A673 (cell line): ENCODE measurements around the gene SLC9A4. TPM values are rescaled to one million over a fixed set of nuclear protein-coding genes. Genes with fewer than 3 reads are reported as not detected.

Experiments
- BruUV-seq: library from RNA; stranded (reverse); fragments of 400-500 nt; replicated peaks from 2 replicates; lab custom pipeline; 2021; lab: Mats Ljungman, UMichigan
- CTCF ChIA-PET: fragments of 300-600 bp; sonication (Branson Sonifier 250); formaldehyde crosslinking; loops from one replicate; lab custom pipeline; 2022; ENCODE audit warnings: antibody characterized with exemption; lab: Charles Lee
- POLR2A ChIA-PET: fragments of 300-600 bp; sonication (Branson Sonifier 250); formaldehyde crosslinking; loops from one replicate; lab custom pipeline; 2022; ENCODE audit warnings: antibody characterized with exemption; ENCODE audit not compliant: low non-redundant PET; lab: Charles Lee
- DNase-seq: peaks from one replicate; pipeline ENCODE4 v3.0.0-alpha.2; 2015; ENCODE audit warnings: low spot score
- H3K27ac ChIP-seq: fragments of 200-600 bp; sonication (generic); 2 replicates; pipeline ENCODE4 v1.5.1; 2016; ENCODE audit warnings: mixed run types, low read depth, mild to moderate bottlenecking, mixed read lengths, antibody characterized with exemption, low read length; ENCODE audit not compliant: poor library complexity, severe bottlenecking
- H3K27me3 ChIP-seq: fragments of 200-600 bp; sonication (generic); replicated peaks from 2 replicates; pipeline ENCODE4 v1.6.1; 2017; ENCODE audit warnings: mixed run types, low read depth, mild to moderate bottlenecking, mixed read lengths, antibody characterized with exemption, low read length; ENCODE audit not compliant: insufficient read depth, poor library complexity
- H3K36me3 ChIP-seq: fragments of 200-600 bp; sonication (generic); 2 replicates; pipeline ENCODE4 v1.6.1; 2016; ENCODE audit warnings: mixed run types, mild to moderate bottlenecking, mixed read lengths, antibody characterized with exemption, low read length; ENCODE audit not compliant: insufficient read depth, poor library complexity, severe bottlenecking
- H3K4me1 ChIP-seq: fragments of 200-600 bp; sonication (generic); 2 replicates; pipeline ENCODE4 v1.6.1; 2017; ENCODE audit warnings: mixed run types, mild to moderate bottlenecking, mixed read lengths, antibody characterized with exemption, low read length; ENCODE audit not compliant: insufficient read depth, poor library complexity, severe bottlenecking
- H3K4me3 ChIP-seq: fragments of 200-600 bp; sonication (generic); 2 replicates; pipeline ENCODE4 v1.5.1; 2016; ENCODE audit warnings: low read depth, mixed run types, mild to moderate bottlenecking, mixed read lengths, low read length; ENCODE audit not compliant: poor library complexity, severe bottlenecking
- H3K9me3 ChIP-seq: fragments of 200-600 bp; sonication (generic); 2 replicates; pipeline ENCODE4 v1.6.1; 2016; ENCODE audit warnings: mixed run types, low read depth, mild to moderate bottlenecking, mixed read lengths, antibody characterized with exemption, low read length; ENCODE audit not compliant: poor library complexity, severe bottlenecking
- CTCF ChIP-seq: fragments of 300-800, 200-600 bp; sonication (generic); conservative IDR thresholded peaks from 2 replicates; pipeline ENCODE4 v1.5.1; 2017; ENCODE audit warnings: low read depth, mild to moderate bottlenecking, antibody characterized with exemption, low read length, moderate library complexity, mixed read lengths
- EZH2 ChIP-seq: fragments of 200-600 bp; sonication (generic); IDR thresholded peaks from 2 replicates; pipeline ENCODE4 v1.6.1; 2017; ENCODE audit warnings: borderline replicate concordance, low read depth, mild to moderate bottlenecking, mixed read lengths, antibody characterized with exemption, low read length; ENCODE audit not compliant: poor library complexity, severe bottlenecking
- intact Hi-C: fragments of 100-400 bp; cut with micrococcal nuclease; formaldehyde crosslinking; loops from one replicate; pipeline ENCODE4 v1.10.0; 2022; ENCODE audit not compliant: unreplicated experiment
- total RNA-seq: library from RNA; stranded (reverse); gene quantifications from 2 replicates; pipeline ENCODE4 v1.2.3, GENCODE V29; 2021

SLC9A4 gene
- total RNA-seq, 1 experiment from 2014 or later, result 0.11 TPM

GRCh38 chr2:102527086-102527485, 54.1 kb downstream of the SLC9A4 start:
- no peak for DNase-seq
- Histone ChIP-seq H3K9me3 (no peaks in the 10 kb centered on the region), H3K4me3 (no peak overlapping the region), H3K27me3 (peaks cover 3% of the 10 kb centered on the region), H3K36me3 (no peaks in the 10 kb centered on the region), H3K4me1 (no peaks in the 10 kb centered on the region), H3K27ac (no peak overlapping the region)
- BruUV-seq, result no TSS peak
- TF ChIP-seq EZH2 (no peak), CTCF (no peak)
- ChIA-PET CTCF (no interaction called here), POLR2A (no interaction called here)
- intact Hi-C loops, result loop anchor here (10.0 kb wide), 1 partner anchor 278 kb away; no protein-coding TSS in a partner anchor

- CTCF ChIA-PET, result no interaction called here
- Histone ChIP-seq H3K4me3 (no peak overlapping the region), H3K4me1 (no peaks in the 10 kb centered on the region), H3K27ac (no peak overlapping the region), H3K36me3 (no peaks in the 10 kb centered on the region), H3K27me3 (no peaks in the 10 kb centered on the region), H3K9me3 (no peaks in the 10 kb centered on the region)
- no peak for DNase-seq
- POLR2A ChIA-PET, result no interaction called here
- TF ChIP-seq EZH2 (no peak), CTCF (no peak)
- intact Hi-C loops, result no loop called here
- BruUV-seq, result no TSS peak
Measured at GRCh38 chr2:102538491-102538890, 65.5 kb downstream of the SLC9A4 start.

- POLR2A ChIA-PET, result no interaction called here
- Histone ChIP-seq H3K36me3 (no peaks in the 10 kb centered on the region), H3K27me3 (no peaks in the 10 kb centered on the region), H3K4me1 (no peaks in the 10 kb centered on the region), H3K27ac (no peak overlapping the region), H3K9me3 (no peaks in the 10 kb centered on the region), H3K4me3 (no peak overlapping the region)
- BruUV-seq, result no TSS peak
- intact Hi-C loops, result no loop called here
- CTCF ChIA-PET, result no interaction called here
- no peak for DNase-seq
- TF ChIP-seq CTCF (no peak), EZH2 (no peak)
Measured at GRCh38 chr2:102540882-102541281, 67.9 kb downstream of the SLC9A4 start.
